AG04450 (cell line): ENCODE results near the gene SNRPE. TPM values are rescaled to one million over a fixed set of nuclear protein-coding genes. Genes with fewer than 3 reads are reported as not detected.

Experiments
- CTCF ChIA-PET: fragments of 300-600, 350-600 bp; formaldehyde crosslinking; extraction: SDS; loops from one replicate; lab custom pipeline; 2022; ENCODE audit warnings: antibody characterized with exemption, inconsistent platforms; lab: Charles Lee
- POLR2A ChIA-PET: fragments of 350-600 bp; formaldehyde crosslinking; extraction: SDS; loops from one replicate; lab custom pipeline; 2021; ENCODE audit warnings: antibody characterized with exemption, inconsistent platforms; lab: Yijun Ruan, JAX
- DNase-seq: peaks from one replicate; pipeline ENCODE4 v3.0.0-alpha.2; 2011; ENCODE audit warnings: low read depth, low spot score
- H3K27ac ChIP-seq: one replicate; pipeline ENCODE4 v1.5.1; 2012; ENCODE audit warnings: low read depth, low read length, control low read depth
- H3K27me3 ChIP-seq: one replicate; pipeline ENCODE4 v1.6.0; 2012; ENCODE audit warnings: low read length; ENCODE audit not compliant: control insufficient read depth, insufficient read depth
- H3K4me3 ChIP-seq: 2 replicates; pipeline ENCODE4 v1.5.1; 2011; ENCODE audit warnings: mild to moderate bottlenecking, low read depth, low read length, control low read depth
- H3K9me3 ChIP-seq: 2 replicates; pipeline ENCODE4 v1.5.1; 2012; ENCODE audit warnings: low read length; ENCODE audit not compliant: control insufficient read depth, insufficient read depth
- CTCF ChIP-seq: IDR thresholded peaks from 2 replicates; pipeline ENCODE4 v1.5.1; 2011; ENCODE audit warnings: low read depth, low read length, control low read depth, inconsistent platforms
- polyA plus RNA-seq: library from polyadenylated mRNA; depleted of rRNA; stranded (reverse); fragments of >200 nt; gene quantifications from 2 replicates; pipeline ENCODE4 v1.2.3, GENCODE V29; 2011

SNRPE gene
- polyA plus RNA-seq, 1 experiment = 278 TPM

DNA sequence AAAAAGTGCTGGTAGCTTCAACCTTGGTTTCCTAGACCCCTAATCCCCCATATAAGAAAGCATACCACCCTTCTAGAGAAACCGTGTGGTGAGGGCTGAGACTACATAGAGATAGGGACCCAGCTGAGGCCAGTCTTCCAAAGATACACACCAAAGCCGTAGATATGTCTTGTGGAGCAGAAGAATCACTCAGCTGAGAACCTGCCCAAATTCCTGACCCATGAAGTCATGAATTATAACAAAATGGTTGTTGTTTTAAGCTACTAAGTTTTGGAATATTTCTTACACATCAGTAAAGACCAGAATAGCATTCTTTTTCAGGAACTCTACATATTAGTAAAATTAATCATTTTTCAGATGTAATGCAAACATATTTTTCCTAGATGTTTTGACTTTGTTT is 3.3 kb upstream of the SNRPE start:
- CTCF ChIA-PET = interaction anchor here (0.7 to 17.7 kb wide), 3 partner anchors 13 to 353 kb away, joined by 3 to 479 read pairs (median 8); no protein-coding TSS in a partner anchor
- H3K27ac ChIP-seq = peak overlapping the region; percentile 59
- no peaks in the 10 kb centered on the region for H3K27me3 ChIP-seq
- DNase-seq = peak; percentile 63
- no peaks in the 10 kb centered on the region for H3K9me3 ChIP-seq
- POLR2A ChIA-PET = interaction anchor here (0.7 to 0.8 kb wide), 4 partner anchors 271 to 636 kb away, joined by 4 to 8 read pairs (median 6); partner anchors contain the start of gene PIK3C2B
- TF ChIP-seq CTCF = no peak
- H3K4me3 ChIP-seq = no peak overlapping the region

GRCh38 chr1:203858975-203859374 is 2.4 kb upstream of the SNRPE start:
- POLR2A ChIA-PET = interaction anchor here (0.8 kb wide), 1 partner anchor 378 kb away, joined by 4 read pairs; no protein-coding TSS in a partner anchor
- TF ChIP-seq CTCF = no peak

DNA sequence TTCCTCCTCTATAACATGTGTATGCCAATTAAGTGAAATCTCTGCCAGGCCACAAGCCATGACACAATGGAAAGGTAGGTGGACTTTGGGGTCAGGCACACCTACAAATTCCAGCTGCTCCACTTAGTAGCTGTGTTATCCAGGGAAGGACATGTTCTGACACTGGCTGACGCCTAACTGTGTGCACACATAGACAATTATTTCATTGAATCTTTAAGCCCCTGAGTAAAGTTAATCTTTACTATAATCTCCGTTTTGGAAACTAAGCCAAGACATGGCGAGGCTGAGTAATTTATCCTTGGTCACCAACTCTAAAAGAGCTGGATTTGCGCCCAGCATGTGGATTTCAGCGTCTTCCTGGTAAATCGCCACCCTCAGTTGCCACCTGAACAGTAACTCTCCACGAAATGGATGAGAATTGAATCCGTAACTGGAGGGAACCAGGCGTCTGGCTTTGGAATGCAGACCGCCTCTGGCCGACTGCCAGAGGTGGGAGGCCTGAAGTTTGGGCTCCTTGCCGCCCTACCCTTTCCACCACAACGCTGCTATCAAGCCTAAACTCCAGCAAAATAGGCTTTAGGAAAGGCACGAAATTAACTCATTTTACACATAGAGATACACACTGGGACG is 888 bp upstream of the SNRPE start:
- DNase-seq = no peak
- CTCF ChIA-PET = interaction anchor here (0.6 to 17.7 kb wide), 21 partner anchors 10 to 538 kb away, joined by 3 to 479 read pairs (median 3); no protein-coding TSS in a partner anchor
- H3K27me3 ChIP-seq = no peaks in the 10 kb centered on the region
- POLR2A ChIA-PET = interaction anchor here (0.6 to 0.9 kb wide), 2 partner anchors 268 to 356 kb away, joined by 3 read pairs; no protein-coding TSS in a partner anchor
- H3K27ac ChIP-seq = peak overlapping the region; percentile 31
- TF ChIP-seq CTCF = no peak
- H3K9me3 ChIP-seq = no peaks in the 10 kb centered on the region
- peak overlapping the region; percentile 10; the same call in 1 of the 2 replicates for H3K4me3 ChIP-seq

More at GRCh38 chr1:203858975-203859374, 2.4 kb upstream of the SNRPE start:
- Histone ChIP-seq H3K27ac (no peak overlapping the region), H3K9me3 (no peaks in the 10 kb centered on the region), H3K27me3 (no peaks in the 10 kb centered on the region), H3K4me3 (no peak overlapping the region)
- CTCF ChIA-PET = interaction anchor here (0.7 to 17.7 kb wide), 3 partner anchors 12 to 270 kb away, joined by 7 to 479 read pairs (median 8); no protein-coding TSS in a partner anchor
- DNase-seq = no peak

- ChIA-PET CTCF (interaction anchor here (17.7 kb wide), 1 partner anchor 261 kb away, joined by 479 read pairs; no protein-coding TSS in a partner anchor), POLR2A (no interaction called here)
- no peaks in the 10 kb centered on the region for H3K27me3 ChIP-seq
- no peaks in the 10 kb centered on the region for H3K9me3 ChIP-seq
- H3K4me3 ChIP-seq = no peak overlapping the region
- DNase-seq = no peak
- H3K27ac ChIP-seq = no peak overlapping the region
- no peak for TF ChIP-seq CTCF
Measured at GRCh38 chr1:203867802-203868201, 6.4 kb downstream of the SNRPE start.

DNA sequence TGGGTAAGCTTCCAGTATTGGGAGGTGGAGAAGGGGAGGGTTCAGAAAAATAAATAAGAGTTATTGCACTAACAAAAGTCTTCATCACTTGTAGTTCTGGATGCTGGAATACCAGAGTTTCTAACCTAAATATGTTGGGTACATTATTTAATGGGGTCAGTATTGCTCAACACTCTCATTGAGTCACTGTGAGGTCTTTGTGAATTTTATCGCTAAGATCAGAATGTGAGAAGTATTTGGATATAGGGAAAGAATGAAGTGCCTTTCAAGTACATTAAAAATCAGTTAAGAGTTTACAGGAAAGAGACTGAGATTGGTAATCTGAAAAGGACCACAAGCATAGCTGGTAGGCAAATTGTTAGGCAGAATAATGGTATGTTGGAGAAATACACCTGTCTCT is 8.8 kb downstream of the SNRPE start:
- ChIA-PET POLR2A (interaction anchor here (0.6 to 1.5 kb wide), 5 partner anchors 10 to 526 kb away, joined by 3 to 5 read pairs (median 4); no protein-coding TSS in a partner anchor), CTCF (interaction anchor here (0.6 to 17.7 kb wide), 39 partner anchors 8 to 633 kb away, joined by 3 to 479 read pairs (median 6); partner anchors contain the start of genes PLEKHA6 and SOX13)
- TF ChIP-seq CTCF = no peak
- no peak for DNase-seq
- Histone ChIP-seq H3K4me3 (no peak overlapping the region), H3K27me3 (no peaks in the 10 kb centered on the region), H3K9me3 (no peaks in the 10 kb centered on the region), H3K27ac (no peak overlapping the region)
